Measurements from ENCODE around the gene SNRNP48. TPM values are rescaled to one million over a fixed set of nuclear protein-coding genes. Genes with fewer than 3 reads are reported as not detected.

The SNRNP48 gene
- total and polyA plus RNA-seq, 2 of the 8 experiments (the other 6 are each of a cell fraction or from before 2014, with no cell fraction given), result 7.7 to 21.0 TPM

DNA sequence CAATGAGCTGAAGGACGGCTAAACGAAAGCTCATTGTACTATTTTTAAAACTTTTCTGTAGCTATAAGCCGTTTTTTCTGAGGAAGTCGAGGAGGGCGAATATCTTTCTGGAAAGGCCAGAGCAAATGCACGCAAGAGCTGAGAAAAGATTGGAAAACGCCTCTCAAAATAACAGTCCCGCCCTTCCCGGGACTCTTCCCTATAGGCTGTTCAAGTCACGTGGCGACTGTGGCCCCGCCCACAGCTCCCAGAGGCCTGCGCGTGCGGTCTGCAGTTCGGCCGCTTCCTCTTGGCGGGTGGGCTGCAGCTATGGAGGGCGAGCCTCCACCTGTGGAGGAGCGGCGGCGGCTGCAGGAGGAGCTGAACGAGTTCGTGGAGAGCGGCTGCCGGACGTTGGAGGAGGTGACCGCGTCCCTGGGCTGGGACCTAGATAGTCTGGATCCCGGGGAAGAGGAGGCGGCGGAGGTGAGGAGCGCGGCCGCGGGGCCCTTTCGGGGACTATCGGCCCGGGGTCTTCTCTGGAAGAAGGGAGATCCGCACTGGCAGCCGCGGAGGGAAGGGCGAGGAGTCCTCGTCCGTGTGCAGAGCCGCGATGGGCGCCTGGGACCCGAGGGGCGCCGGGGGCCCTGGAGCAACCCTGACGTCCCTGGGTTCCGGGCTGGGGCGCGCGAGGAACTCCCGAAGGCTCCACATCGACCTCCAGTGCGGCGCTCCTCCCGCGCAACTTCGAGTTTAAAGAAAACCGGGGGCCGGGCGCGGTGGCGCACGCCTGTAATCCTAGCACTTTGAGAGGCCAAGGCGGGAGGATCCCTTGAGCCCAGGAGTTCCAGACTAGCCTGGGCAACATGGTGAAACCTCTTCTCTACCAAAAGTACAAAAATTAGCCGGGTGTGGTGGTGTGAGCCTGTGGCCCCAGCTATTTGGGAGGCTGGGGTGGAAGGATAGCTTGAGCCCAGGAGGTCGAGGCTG is at the start of gene SNRNP48 (continued):
- TF ChIP-seq, protein P1, sequence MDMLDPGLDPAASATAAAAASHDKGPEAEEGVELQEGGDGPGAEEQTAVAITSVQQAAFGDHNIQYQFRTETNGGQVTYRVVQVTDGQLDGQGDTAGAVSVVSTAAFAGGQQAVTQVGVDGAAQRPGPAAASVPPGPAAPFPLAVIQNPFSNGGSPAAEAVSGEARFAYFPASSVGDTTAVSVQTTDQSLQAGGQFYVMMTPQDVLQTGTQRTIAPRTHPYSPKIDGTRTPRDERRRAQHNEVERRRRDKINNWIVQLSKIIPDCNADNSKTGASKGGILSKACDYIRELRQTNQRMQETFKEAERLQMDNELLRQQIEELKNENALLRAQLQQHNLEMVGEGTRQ (IDR thresholded peaks at IDR 0.05; ENCODE audit: low read length), result peak; percentile 95
- TF ChIP-seq HDAC2 (IDR thresholded peaks at IDR 0.05; ENCODE audit: borderline replicate concordance in 1 of 2, low read depth in 2 of 2, low read length in 2 of 2), result 0 out of 4 replicates have a peak, but pooled peaks of 1 of the 2 experiments have one; percentile 35
- peak; percentile 94 for TF ChIP-seq ASH2L (IDR thresholded peaks at IDR 0.05; ENCODE audit: low read length)
- TF ChIP-seq SP4 (IDR thresholded peaks at IDR 0.05; ENCODE audit: low read length), result peak; percentile 85; the same call in 1 of the 2 replicates
- 0 out of 2 replicates have a peak, but pooled peaks have one; percentile 19 for TF ChIP-seq CHD2 (IDR thresholded peaks at IDR 0.05; ENCODE audit: low read length)
- peak; percentile 87 for TF ChIP-seq TBP (IDR thresholded peaks at IDR 0.05; ENCODE audit: low read depth, low read length)
- TF ChIP-seq BRCA1 (IDR thresholded peaks at IDR 0.05; ENCODE audit: low read depth, low read length), result no peak
- no peak for TF ChIP-seq SP2 (IDR thresholded peaks at IDR 0.05; ENCODE audit: low read length)
- TF ChIP-seq EZH2 (IDR thresholded peaks at IDR 0.05; ENCODE audit: low read depth, low read length, severe bottlenecking), result no peak
- peak; percentile 76 for TF ChIP-seq YY1 (IDR thresholded peaks at IDR 0.05; ENCODE audit: low read depth, low read length)
- TF ChIP-seq E2F6 (IDR thresholded peaks at IDR 0.05), result peak; percentile 79
- TF ChIP-seq MAX (IDR thresholded peaks at IDR 0.05), result peak; percentile 78
- no peak for TF ChIP-seq CEBPB (IDR thresholded peaks at IDR 0.05; ENCODE audit: low read depth, low read length)
- TF ChIP-seq TAF1 (IDR thresholded peaks at IDR 0.05; ENCODE audit: low read depth, low read length), result peak; percentile 82
- TF ChIP-seq SP1 (IDR thresholded peaks at IDR 0.05; ENCODE audit: low read depth, low read length), result peak; percentile 90
- no peak for TF ChIP-seq GTF2F1 (IDR thresholded peaks at IDR 0.05; ENCODE audit: borderline replicate concordance, low read depth, low read length)
- peak; percentile 82 for TF ChIP-seq KDM4A (IDR thresholded peaks at IDR 0.05; ENCODE audit: low read depth, low read length, severe bottlenecking)
- peak; percentile 66; the same call in 1 of the 2 replicates for TF ChIP-seq POLR2AphosphoS5 (IDR thresholded peaks at IDR 0.05; ENCODE audit: low read depth, low read length)
- TF ChIP-seq RBBP5 (IDR thresholded peaks at IDR 0.05; ENCODE audit: borderline replicate concordance, low read depth, low read length), result peak; percentile 66; the same call in 1 of the 2 replicates
- peak; percentile 85 to 91 for TF ChIP-seq POLR2A (IDR thresholded peaks at IDR 0.05; ENCODE audit: control extremely low read depth in 1 of 2, low read depth in 2 of 2, low read length in 2 of 2)

All from H1 (cell line).